ENCODE results near the gene SNW1.

- no peak for TF ChIP-seq HDGF (IDR thresholded peaks at IDR 0.05; ENCODE audit: borderline replicate concordance)
- no peak for TF ChIP-seq LEF1 (IDR thresholded peaks at IDR 0.05; ENCODE audit: borderline replicate concordance)
- no peak for TF ChIP-seq FOXM1 (IDR thresholded peaks at IDR 0.05; ENCODE audit: borderline replicate concordance)
- no peak for TF ChIP-seq FOXK2 (IDR thresholded peaks at IDR 0.05)
- TF ChIP-seq ELF4 (IDR thresholded peaks at IDR 0.05), result no peak
- no peak for TF ChIP-seq SUZ12 (IDR thresholded peaks at IDR 0.05)
- no peak for TF ChIP-seq SP1 (IDR thresholded peaks at IDR 0.05)
- TF ChIP-seq FOXA1 (IDR thresholded peaks at IDR 0.05), result no peak
- TF ChIP-seq ARNT (IDR thresholded peaks at IDR 0.05), result no peak
- no peak for TF ChIP-seq TARDBP (IDR thresholded peaks at IDR 0.05)
- TF ChIP-seq BHLHE40 (IDR thresholded peaks at IDR 0.05; ENCODE audit: borderline replicate concordance), result no peak
These were observed 33.4 kb upstream of the SNW1 start for GRCh38 chr14:77794357-77794756.
